Activated CD8-positive, alpha-beta memory T cell treated with anti-CD3 and anti-CD28 coated beads, Interleukin-2, amount 50 U/mL, for 24 hours (primary cell): ENCODE results near the gene CALHM3.
"Not testable (repeated sequence)": the region's sequence is repeated elsewhere in the genome, so short reads cannot be mapped to it uniquely, and the experiment has no call there.

Source experiments
- DNase-seq: peaks from one replicate; pipeline ENCODE4 v3.0.0-alpha.2; 2020; ENCODE audit errors: extremely low read depth

The CALHM3 gene

GRCh38 chr10:103502849-103503660, 24.0 kb upstream of the CALHM3 start:
- DNase-seq = no peak

- no peak for DNase-seq
Observed at GRCh38 chr10:103501186-103501585, 22.1 kb upstream of the CALHM3 start.

- no peak for DNase-seq
Observed at GRCh38 chr10:103500481-103500880, 21.4 kb upstream of the CALHM3 start.

- DNase-seq = no peak
Observed at GRCh38 chr10:103499881-103500280, 20.8 kb upstream of the CALHM3 start.

- DNase-seq = no peak
Observed at GRCh38 chr10:103498936-103499638, 20.0 kb upstream of the CALHM3 start.

- no peak for DNase-seq
Observed at GRCh38 chr10:103497161-103497915, 18.3 kb upstream of the CALHM3 start.

GRCh38 chr10:103495321-103495720, 16.3 kb upstream of the CALHM3 start:
- DNase-seq = no peak

- no peak for DNase-seq
Observed at GRCh38 chr10:103493916-103494877, 15.2 kb upstream of the CALHM3 start.

GRCh38 chr10:103493362-103493915, 14.4 kb upstream of the CALHM3 start, which contains the start of gene NEURL1:
Gene NEURL1, plus strand, starts transcription at chr10:103493705. Its CDS starts 683 bp downstream, at chr10:103494388.
- DNase-seq = no peak

GRCh38 chr10:103492655-103493261, 13.7 kb upstream of the CALHM3 start:
- no peak for DNase-seq

GRCh38 chr10:103491729-103492364, 12.8 kb upstream of the CALHM3 start:
- DNase-seq = no peak

GRCh38 chr10:103490986-103491314, 11.9 kb upstream of the CALHM3 start:
- no peak for DNase-seq

GRCh38 chr10:103487410-103487708, 8.3 kb upstream of the CALHM3 start:
- no peak for DNase-seq

GRCh38 chr10:103486635-103487409, 7.8 kb upstream of the CALHM3 start:
- not testable (repeated sequence) for DNase-seq

- DNase-seq = no peak
Observed at GRCh38 chr10:103481974-103482531, 3.0 kb upstream of the CALHM3 start.

- DNase-seq = no peak
Observed at GRCh38 chr10:103480521-103480920, 1.5 kb upstream of the CALHM3 start.

GRCh38 chr10:103478671-103479070, 369 bp downstream of the CALHM3 start:
- DNase-seq = no peak

GRCh38 chr10:103476046-103476768, 2.8 kb downstream of the CALHM3 start:
- no peak for DNase-seq
